ENCODE data around the gene VASP.

Gene VASP

DNA sequence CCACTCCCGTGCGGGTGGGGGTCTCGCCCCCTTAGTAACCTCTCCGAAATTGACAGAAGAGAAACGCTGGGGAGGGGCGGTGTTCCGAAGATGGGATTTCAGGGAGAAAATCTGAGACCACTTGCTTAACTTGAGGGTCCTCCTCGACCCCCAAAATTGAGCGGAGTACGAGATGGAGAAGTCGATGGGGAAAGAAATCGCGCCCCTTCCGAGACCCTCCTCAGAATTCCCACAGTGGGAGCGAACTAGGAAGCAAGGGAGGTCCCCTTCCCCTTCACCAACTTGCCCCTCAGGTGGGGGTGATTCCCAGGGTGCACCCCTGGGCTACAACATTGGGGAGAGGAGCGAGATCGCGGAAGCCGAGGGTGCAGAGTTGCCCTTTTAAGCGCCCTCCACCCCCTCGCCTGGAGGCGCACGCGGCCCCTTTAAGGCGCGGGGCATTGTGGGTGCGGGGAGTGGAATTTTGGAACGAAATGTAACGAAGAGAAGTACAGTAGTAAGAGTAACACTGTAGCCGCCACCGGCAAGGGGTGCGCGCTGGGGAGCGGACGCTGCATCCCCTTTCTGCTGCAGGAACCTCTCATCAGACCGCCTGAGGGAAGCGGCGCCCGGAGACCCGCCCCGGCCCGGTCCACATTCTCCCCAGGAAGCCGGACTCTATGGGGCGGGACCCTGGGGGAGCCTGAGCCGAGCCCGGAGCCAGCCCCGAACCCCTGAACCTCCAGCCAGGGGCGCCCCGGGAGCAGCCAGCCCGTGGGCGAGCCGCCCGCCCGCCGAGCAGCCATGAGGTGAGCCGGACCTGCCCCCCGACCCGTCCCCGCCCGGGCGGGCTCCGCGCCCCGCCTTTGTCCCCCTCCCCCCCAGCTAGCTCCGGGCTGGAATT, at the start of gene VASP:
TSS of gene VASP (plus strand) at position 491 of the 883 bp plus-strand sequence. CDS start at position 784, 293 bp downstream.
- TF ChIP-seq, protein P1, sequence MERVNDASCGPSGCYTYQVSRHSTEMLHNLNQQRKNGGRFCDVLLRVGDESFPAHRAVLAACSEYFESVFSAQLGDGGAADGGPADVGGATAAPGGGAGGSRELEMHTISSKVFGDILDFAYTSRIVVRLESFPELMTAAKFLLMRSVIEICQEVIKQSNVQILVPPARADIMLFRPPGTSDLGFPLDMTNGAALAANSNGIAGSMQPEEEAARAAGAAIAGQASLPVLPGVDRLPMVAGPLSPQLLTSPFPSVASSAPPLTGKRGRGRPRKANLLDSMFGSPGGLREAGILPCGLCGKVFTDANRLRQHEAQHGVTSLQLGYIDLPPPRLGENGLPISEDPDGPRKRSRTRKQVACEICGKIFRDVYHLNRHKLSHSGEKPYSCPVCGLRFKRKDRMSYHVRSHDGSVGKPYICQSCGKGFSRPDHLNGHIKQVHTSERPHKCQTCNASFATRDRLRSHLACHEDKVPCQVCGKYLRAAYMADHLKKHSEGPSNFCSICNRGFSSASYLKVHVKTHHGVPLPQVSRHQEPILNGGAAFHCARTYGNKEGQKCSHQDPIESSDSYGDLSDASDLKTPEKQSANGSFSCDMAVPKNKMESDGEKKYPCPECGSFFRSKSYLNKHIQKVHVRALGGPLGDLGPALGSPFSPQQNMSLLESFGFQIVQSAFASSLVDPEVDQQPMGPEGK (CRISPR knock-in tag; IDR thresholded peaks at IDR 0.05; ENCODE audit: borderline replicate concordance): 0 out of 2 replicates have a peak, but pooled peaks have one; percentile 3
- TF ChIP-seq ZNF565 (CRISPR knock-in tag; conservative IDR thresholded peaks at IDR 0.05; ENCODE audit: low read depth): no peak
- peak; percentile 78 for ATAC-seq

DNA sequence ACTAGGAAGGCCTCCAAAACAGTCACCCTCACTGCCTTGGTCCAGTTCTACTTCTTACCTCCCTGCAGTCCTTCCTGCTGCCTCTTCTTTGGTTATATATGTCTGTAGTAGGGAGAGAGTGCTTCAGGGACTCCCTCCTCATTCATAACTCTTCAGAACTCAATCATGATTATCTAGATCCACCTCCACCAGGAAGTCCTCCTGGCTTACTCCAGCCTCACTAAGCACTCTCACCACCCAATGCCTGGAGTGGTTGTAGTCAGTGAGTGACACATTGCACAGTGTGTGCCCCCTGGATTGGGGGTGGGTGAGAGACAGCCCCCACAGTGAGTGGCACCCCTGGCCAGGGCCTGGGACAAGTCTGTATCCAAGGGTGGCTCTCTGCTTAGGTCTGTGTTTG, 49.5 kb upstream of the VASP start:
- ATAC-seq: no peak
- TF ChIP-seq, protein P2, sequence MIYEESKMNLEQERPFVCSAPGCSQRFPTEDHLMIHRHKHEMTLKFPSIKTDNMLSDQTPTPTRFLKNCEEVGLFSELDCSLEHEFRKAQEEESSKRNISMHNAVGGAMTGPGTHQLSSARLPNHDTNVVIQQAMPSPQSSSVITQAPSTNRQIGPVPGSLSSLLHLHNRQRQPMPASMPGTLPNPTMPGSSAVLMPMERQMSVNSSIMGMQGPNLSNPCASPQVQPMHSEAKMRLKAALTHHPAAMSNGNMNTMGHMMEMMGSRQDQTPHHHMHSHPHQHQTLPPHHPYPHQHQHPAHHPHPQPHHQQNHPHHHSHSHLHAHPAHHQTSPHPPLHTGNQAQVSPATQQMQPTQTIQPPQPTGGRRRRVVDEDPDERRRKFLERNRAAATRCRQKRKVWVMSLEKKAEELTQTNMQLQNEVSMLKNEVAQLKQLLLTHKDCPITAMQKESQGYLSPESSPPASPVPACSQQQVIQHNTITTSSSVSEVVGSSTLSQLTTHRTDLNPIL (CRISPR knock-in tag; IDR thresholded peaks at IDR 0.05; ENCODE audit: low read depth): no peak
- TF ChIP-seq, protein P1 (CRISPR knock-in tag; IDR thresholded peaks at IDR 0.05; ENCODE audit: borderline replicate concordance): no peak
- TF ChIP-seq BACH2 (CRISPR knock-in tag; IDR thresholded peaks at IDR 0.05; ENCODE audit: borderline replicate concordance) (no peak), CSDC2 (CRISPR knock-in tag; IDR thresholded peaks at IDR 0.05) (no peak), RARB (CRISPR knock-in tag; IDR thresholded peaks at IDR 0.05) (no peak)

DNA sequence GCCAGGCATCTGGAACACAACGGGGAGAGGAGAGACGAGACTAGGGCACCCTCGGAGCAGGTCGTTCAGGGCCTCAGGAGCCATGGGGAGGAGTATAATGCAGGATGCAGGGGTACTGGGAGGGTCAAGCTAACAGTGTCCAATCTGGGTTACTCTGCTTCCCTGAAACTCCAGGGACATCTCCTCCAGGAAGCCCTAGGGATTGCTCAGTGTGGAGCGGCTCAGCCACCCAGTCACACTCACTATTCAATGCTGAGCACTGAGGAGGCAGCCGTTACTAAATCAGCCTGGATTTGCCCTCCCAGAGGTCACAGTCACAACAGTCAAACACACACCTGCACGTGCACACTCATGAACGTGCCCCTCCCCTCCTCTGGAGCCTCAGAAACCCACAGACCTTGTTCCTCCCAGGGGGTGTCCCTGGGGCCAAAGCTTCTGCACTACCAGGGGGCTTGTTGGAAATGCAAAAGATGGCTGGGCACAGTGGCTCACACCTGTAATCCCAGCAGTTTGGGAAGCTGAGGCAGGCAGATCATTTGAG, 46.4 kb upstream of the VASP start:
- ATAC-seq: no peak
- TF ChIP-seq PPARA (CRISPR knock-in tag; IDR thresholded peaks at IDR 0.05; ENCODE audit: borderline replicate concordance) (no peak), ZNF8 (CRISPR knock-in tag; IDR thresholded peaks at IDR 0.05) (no peak), RARB (CRISPR knock-in tag; IDR thresholded peaks at IDR 0.05) (no peak), SNAI2 (CRISPR knock-in tag; IDR thresholded peaks at IDR 0.05) (no peak), ZFP3 (CRISPR knock-in tag; IDR thresholded peaks at IDR 0.05) (no peak), ZNF70 (CRISPR knock-in tag; IDR thresholded peaks at IDR 0.05) (no peak), ZNF565 (CRISPR knock-in tag; conservative IDR thresholded peaks at IDR 0.05; ENCODE audit: low read depth) (no peak), BACH2 (CRISPR knock-in tag; IDR thresholded peaks at IDR 0.05; ENCODE audit: borderline replicate concordance) (no peak), ARNTL (CRISPR knock-in tag; IDR thresholded peaks at IDR 0.05; ENCODE audit: borderline replicate concordance, low read depth) (no peak)
- TF ChIP-seq, protein P1 (CRISPR knock-in tag; IDR thresholded peaks at IDR 0.05; ENCODE audit: borderline replicate concordance): no peak
- TF ChIP-seq, protein P3, sequence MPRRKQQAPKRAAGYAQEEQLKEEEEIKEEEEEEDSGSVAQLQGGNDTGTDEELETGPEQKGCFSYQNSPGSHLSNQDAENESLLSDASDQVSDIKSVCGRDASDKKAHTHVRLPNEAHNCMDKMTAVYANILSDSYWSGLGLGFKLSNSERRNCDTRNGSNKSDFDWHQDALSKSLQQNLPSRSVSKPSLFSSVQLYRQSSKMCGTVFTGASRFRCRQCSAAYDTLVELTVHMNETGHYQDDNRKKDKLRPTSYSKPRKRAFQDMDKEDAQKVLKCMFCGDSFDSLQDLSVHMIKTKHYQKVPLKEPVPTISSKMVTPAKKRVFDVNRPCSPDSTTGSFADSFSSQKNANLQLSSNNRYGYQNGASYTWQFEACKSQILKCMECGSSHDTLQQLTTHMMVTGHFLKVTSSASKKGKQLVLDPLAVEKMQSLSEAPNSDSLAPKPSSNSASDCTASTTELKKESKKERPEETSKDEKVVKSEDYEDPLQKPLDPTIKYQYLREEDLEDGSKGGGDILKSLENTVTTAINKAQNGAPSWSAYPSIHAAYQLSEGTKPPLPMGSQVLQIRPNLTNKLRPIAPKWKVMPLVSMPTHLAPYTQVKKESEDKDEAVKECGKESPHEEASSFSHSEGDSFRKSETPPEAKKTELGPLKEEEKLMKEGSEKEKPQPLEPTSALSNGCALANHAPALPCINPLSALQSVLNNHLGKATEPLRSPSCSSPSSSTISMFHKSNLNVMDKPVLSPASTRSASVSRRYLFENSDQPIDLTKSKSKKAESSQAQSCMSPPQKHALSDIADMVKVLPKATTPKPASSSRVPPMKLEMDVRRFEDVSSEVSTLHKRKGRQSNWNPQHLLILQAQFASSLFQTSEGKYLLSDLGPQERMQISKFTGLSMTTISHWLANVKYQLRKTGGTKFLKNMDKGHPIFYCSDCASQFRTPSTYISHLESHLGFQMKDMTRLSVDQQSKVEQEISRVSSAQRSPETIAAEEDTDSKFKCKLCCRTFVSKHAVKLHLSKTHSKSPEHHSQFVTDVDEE (CRISPR knock-in tag; IDR thresholded peaks at IDR 0.05): no peak

DNA sequence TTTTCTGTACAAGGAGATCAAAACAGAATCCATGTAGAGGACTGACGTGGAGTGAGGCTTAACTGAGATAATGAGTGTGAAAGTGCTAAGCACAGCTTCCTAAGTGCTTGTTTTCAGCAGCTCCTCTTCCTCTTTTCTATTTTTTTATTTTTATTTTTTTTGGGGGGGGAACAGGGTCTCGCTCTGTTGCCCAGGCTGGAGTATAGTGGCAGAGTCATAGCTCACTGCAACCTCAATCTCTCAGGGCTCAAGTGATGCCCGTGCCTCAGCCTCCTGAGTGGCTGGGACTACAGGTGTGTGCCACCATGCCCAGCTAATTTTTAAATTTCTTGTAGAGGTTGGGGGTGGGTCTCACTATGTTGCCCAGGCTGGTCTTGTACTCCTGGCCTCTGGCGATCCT, 45.1 kb upstream of the VASP start:
- no peak for ATAC-seq
- no peak for TF ChIP-seq ESRRG (CRISPR knock-in tag; IDR thresholded peaks at IDR 0.05)
- TF ChIP-seq, protein P2 (CRISPR knock-in tag; IDR thresholded peaks at IDR 0.05; ENCODE audit: low read depth): no peak
- TF ChIP-seq, protein P3 (CRISPR knock-in tag; IDR thresholded peaks at IDR 0.05): no peak
- no peak for TF ChIP-seq ZNF565 (CRISPR knock-in tag; conservative IDR thresholded peaks at IDR 0.05; ENCODE audit: low read depth)
- TF ChIP-seq ZFP30 (CRISPR knock-in tag; IDR thresholded peaks at IDR 0.05): no peak
- TF ChIP-seq PPARA (CRISPR knock-in tag; IDR thresholded peaks at IDR 0.05; ENCODE audit: borderline replicate concordance): no peak
- TF ChIP-seq ZC3H10 (CRISPR knock-in tag; IDR thresholded peaks at IDR 0.05): no peak
- TF ChIP-seq ZNF8 (CRISPR knock-in tag; IDR thresholded peaks at IDR 0.05): no peak

Measured in SK-N-SH treated with all-trans-retinoic acid at 6 μM for 48 hours (cell line).